SK-N-SH (cell line): ENCODE results near the gene THAP8. TPM values are rescaled to one million over a fixed set of nuclear protein-coding genes. Genes with fewer than 3 reads are reported as not detected.

Experiments used
- CTCF ChIA-PET: fragments of 300-600, 350-600 bp; formaldehyde crosslinking; extraction: SDS; loops from one replicate; lab custom pipeline; 2021; lab: Yijun Ruan, JAX
- POLR2A ChIA-PET: fragments of 350-600 bp; sonication (Branson Sonifier 250); formaldehyde crosslinking; extraction: SDS; loops from one replicate; lab custom pipeline; 2020; ENCODE audit warnings: antibody characterized with exemption, inconsistent platforms; lab: Yijun Ruan, JAX
- DNase-seq: peaks from one replicate; pipeline ENCODE4 v3.0.0; 2012
- H2AFZ ChIP-seq: fragments of 200-600 bp; sonication (generic); 2 replicates; pipeline ENCODE4 v1.8.1; 2016; ENCODE audit warnings: antibody characterized with exemption, mild to moderate bottlenecking, low read depth
- H3F3A ChIP-seq: fragments of 200-600 bp; sonication (generic); replicated peaks from 2 replicates; pipeline ENCODE3; 2016; ENCODE audit warnings: antibody characterized with exemption, mild to moderate bottlenecking; ENCODE audit not compliant: insufficient read depth
- H3K27ac ChIP-seq, 2 experiments: fragments of 200-500 bp in 1 of 2; fragments of 200-600 bp in 1 of 2; sonication (Bioruptor generic) in 1 of 2; sonication (generic), shearing (Covaris generic) in 1 of 2; 2 replicates each; pipeline versions ENCODE4 v1.5.1 to v1.6.1; 2014 to 2016; ENCODE audit warnings: low read depth in 2 of 2, inconsistent platforms in 1 of 2, low read length in 1 of 2, mild to moderate bottlenecking in 1 of 2, mixed read lengths in 1 of 2
- H3K27me3 ChIP-seq: fragments of 200-600 bp; sonication (generic), shearing (Covaris generic); 2 replicates; pipeline ENCODE4 v1.6.1; 2016; ENCODE audit warnings: mixed run types; ENCODE audit not compliant: insufficient read depth
- H3K36me3 ChIP-seq, 2 experiments: fragments of 200-500 bp in 1 of 2; fragments of 200-600 bp in 1 of 2; sonication (Bioruptor generic) in 1 of 2; sonication (generic) in 1 of 2; replicated peaks in 1 of 2; 2 replicates each; pipeline versions ENCODE3 to v1.5.1; 2014 to 2016; ENCODE audit warnings: low read length in 1 of 2, mild to moderate bottlenecking in 1 of 2; ENCODE audit not compliant: insufficient read depth in 2 of 2, control insufficient read depth in 1 of 2
- H3K4me1 ChIP-seq, 2 experiments: fragments of 200-500 bp in 1 of 2; fragments of 200-600 bp in 1 of 2; sonication (Bioruptor generic) in 1 of 2; sonication (generic), shearing (Covaris generic) in 1 of 2; 2 replicates each; pipeline versions ENCODE4 v1.5.1 to v1.6.1; 2014 to 2016; ENCODE audit warnings: low read depth in 1 of 2, low read length in 1 of 2, mixed run types in 1 of 2; ENCODE audit not compliant: insufficient read depth in 2 of 2, control insufficient read depth in 1 of 2
- H3K4me2 ChIP-seq: fragments of 200-600 bp; sonication (generic), shearing (Covaris generic); 2 replicates; pipeline ENCODE4 v1.6.1; 2017; ENCODE audit warnings: mixed run types
- H3K4me3 ChIP-seq, 2 experiments: fragments of 200-500 bp in 1 of 2; fragments of 200-600 bp in 1 of 2; sonication (Bioruptor generic) in 1 of 2; sonication (generic), shearing (Covaris generic) in 1 of 2; 2 replicates each; pipeline versions ENCODE4 v1.5.1 to v1.8.1; 2014 to 2016; ENCODE audit warnings: low read depth in 2 of 2, inconsistent platforms in 1 of 2, low read length in 1 of 2, mild to moderate bottlenecking in 1 of 2, mixed read lengths in 1 of 2, moderate library complexity in 1 of 2
- H3K79me2 ChIP-seq: fragments of 200-600 bp; sonication (generic); 2 replicates; pipeline ENCODE4 v1.8.1; 2017; ENCODE audit warnings: mild to moderate bottlenecking; ENCODE audit not compliant: insufficient read depth
- H3K9ac ChIP-seq: fragments of 200-600 bp; sonication (generic); 2 replicates; pipeline ENCODE4 v1.6.1; 2017; ENCODE audit warnings: mixed run types
- H3K9me2 ChIP-seq: fragments of 200-600 bp; sonication (generic); 2 replicates; pipeline ENCODE4 v1.6.1; 2017; ENCODE audit warnings: mixed run types
- H3K9me3 ChIP-seq: fragments of 200-600 bp; sonication (generic); 2 replicates; pipeline ENCODE4 v1.6.1; 2017; ENCODE audit warnings: mixed run types, mild to moderate bottlenecking, moderate library complexity
- H4K20me1 ChIP-seq: fragments of 200-600 bp; sonication (generic); 2 replicates; pipeline ENCODE4 v1.6.1; 2017; ENCODE audit warnings: mild to moderate bottlenecking, mixed run types; ENCODE audit not compliant: insufficient read depth
- EP300 ChIP-seq, 2 experiments: IDR thresholded peaks; 2 replicates each; pipeline versions ENCODE4 v1.4.0 to v1.6.1; 2012; ENCODE audit warnings: borderline replicate concordance in 1 of 2, low read depth in 1 of 2, low read length in 1 of 2
- EZH2phosphoT487 ChIP-seq: fragments of 200-600 bp; sonication (generic); IDR thresholded peaks from 2 replicates; pipeline ENCODE4 v1.6.1; 2017; ENCODE audit warnings: low read depth, mixed run types, mild to moderate bottlenecking, antibody characterized with exemption, moderate library complexity, borderline replicate concordance
- FOSL2 ChIP-seq: IDR thresholded peaks from 2 replicates; pipeline ENCODE4 v1.4.0; 2012; ENCODE audit warnings: low read depth, mild to moderate bottlenecking, moderate library complexity, borderline replicate concordance
- FOXJ3 ChIP-seq: sonication (generic); formaldehyde crosslinking; IDR thresholded peaks from 2 replicates; pipeline ENCODE4 v1.5.1; 2020; ENCODE audit warnings: mild to moderate bottlenecking, missing genetic modification reagents
- GABPA ChIP-seq: IDR thresholded peaks from 2 replicates; pipeline ENCODE4 v1.4.0; 2012; ENCODE audit warnings: low read depth, mild to moderate bottlenecking
- GATA2 ChIP-seq: sonication (generic); formaldehyde crosslinking; IDR thresholded peaks from 2 replicates; pipeline ENCODE4 v1.5.0; 2020; ENCODE audit warnings: mild to moderate bottlenecking, missing genetic modification reagents
- JUND ChIP-seq: IDR thresholded peaks from 2 replicates; pipeline ENCODE4 v1.4.0; 2012
- MEF2A ChIP-seq: IDR thresholded peaks from 2 replicates; pipeline ENCODE4 v1.4.0; 2012; ENCODE audit warnings: low read depth, borderline replicate concordance
- MXI1 ChIP-seq: IDR thresholded peaks from 2 replicates; pipeline ENCODE4 v1.6.1; 2012; ENCODE audit warnings: mild to moderate bottlenecking, low read depth, low read length, improper control_type of control experiment
- POLR2AphosphoS5 ChIP-seq: IDR thresholded peaks from 2 replicates; pipeline ENCODE4 v1.6.1; 2012; ENCODE audit warnings: low read depth, low read length
- RAD21 ChIP-seq: IDR thresholded peaks from 2 replicates; pipeline ENCODE4 v1.6.1; 2012; ENCODE audit warnings: mild to moderate bottlenecking, low read length
- RFX5 ChIP-seq: IDR thresholded peaks from 2 replicates; pipeline ENCODE4 v1.6.1; 2012; ENCODE audit warnings: mild to moderate bottlenecking, improper control_type of control experiment, low read length
- RXRA ChIP-seq: IDR thresholded peaks from 2 replicates; pipeline ENCODE4 v1.4.0; 2012; ENCODE audit warnings: low read depth, mild to moderate bottlenecking, borderline replicate concordance
- SMC3 ChIP-seq: IDR thresholded peaks from 2 replicates; pipeline ENCODE4 v1.6.1; 2012; ENCODE audit warnings: low read depth, low read length, improper control_type of control experiment
- TAF1 ChIP-seq: IDR thresholded peaks from 2 replicates; pipeline ENCODE4 v1.6.1; 2012; ENCODE audit warnings: low read depth, mild to moderate bottlenecking, low read length, moderate library complexity, borderline replicate concordance
- TCF12 ChIP-seq: IDR thresholded peaks from 2 replicates; pipeline ENCODE4 v1.4.0; 2012
- TEAD4 ChIP-seq: IDR thresholded peaks from 2 replicates; pipeline ENCODE4 v1.4.0; 2012; ENCODE audit warnings: mild to moderate bottlenecking, borderline replicate concordance; ENCODE audit not compliant: insufficient read depth
- YY1 ChIP-seq: IDR thresholded peaks from 2 replicates; pipeline ENCODE4 v1.4.0; 2012; ENCODE audit warnings: low read depth, mild to moderate bottlenecking
- WGBS: methylation state at CpG from one replicate; pipeline ENCODE4 v1.1.6; 2017; ENCODE audit warnings: low lambda C conversion rate; 5-methylcytosine and 5-hydroxymethylcytosine counted together
- polyA plus RNA-seq, 3 experiments: library from polyadenylated mRNA; depleted of rRNA; stranded (reverse); fragments of >200 nt; gene quantifications; 2 replicates each; pipeline ENCODE4 v1.2.3, GENCODE V29; 2012
- TF ChIP-seq, protein P1 (sequence below): fragments of 150-350 bp; IDR thresholded peaks from 2 replicates; pipeline ENCODE4 v1.6.1; 2016; ENCODE audit warnings: mild to moderate bottlenecking, low read depth, low read length
- TF ChIP-seq, protein P2 (sequence below): IDR thresholded peaks from 2 replicates; pipeline ENCODE4; 2012

THAP8 gene
- polyA plus RNA-seq, 1 of the 3 experiments (the other 2 are of a cell fraction): 6.3 TPM

DNA sequence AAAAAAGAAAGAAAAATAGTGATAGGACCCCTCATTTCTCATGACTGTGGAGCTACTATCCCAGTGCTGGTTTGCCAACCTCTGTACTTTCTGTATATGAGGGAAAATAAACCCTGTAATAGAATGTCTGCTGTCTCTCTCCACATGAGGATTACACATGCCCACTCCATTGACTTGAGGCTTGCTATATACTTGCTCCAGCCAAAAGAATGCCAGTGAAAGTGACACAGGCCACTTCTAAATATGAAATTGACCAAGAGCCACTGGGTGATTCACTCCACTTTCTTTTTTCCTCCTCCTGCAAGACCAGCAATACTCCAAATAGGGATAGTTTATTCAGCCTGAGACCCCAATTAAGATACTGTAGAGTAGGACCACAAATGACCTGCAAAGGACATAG is 6.2 kb downstream of the THAP8 start:
- Histone ChIP-seq H3K9me2 (no peaks in the 10 kb centered on the region), H3K9ac (no peak overlapping the region), H3K9me3 (no peaks in the 10 kb centered on the region), H3K27me3 (no peaks in the 10 kb centered on the region), H3K36me3 (no peaks in the 10 kb centered on the region), H3K79me2 (no peaks in the 10 kb centered on the region), H3F3A (peaks cover 1% of the 10 kb centered on the region), H3K4me3 (no peak overlapping the region), H4K20me1 (no peaks in the 10 kb centered on the region), H3K27ac (no peak overlapping the region), H2AFZ (no peak overlapping the region), H3K4me1 (peaks cover 0 to under 1% of the 10 kb centered on the region in 2 experiments; a peak in 2 of 4 replicates), H3K4me2 (no peak overlapping the region)
- ChIA-PET POLR2A (no interaction called here), CTCF (interaction anchor here (1.3 kb wide), 1 partner anchor 8 kb away, joined by 4 read pairs; no protein-coding TSS in a partner anchor)
- DNase-seq: no peak
- TF ChIP-seq EZH2phosphoT487 (no peak), RXRA (no peak), TAF1 (no peak)
- TF ChIP-seq, protein P1, sequence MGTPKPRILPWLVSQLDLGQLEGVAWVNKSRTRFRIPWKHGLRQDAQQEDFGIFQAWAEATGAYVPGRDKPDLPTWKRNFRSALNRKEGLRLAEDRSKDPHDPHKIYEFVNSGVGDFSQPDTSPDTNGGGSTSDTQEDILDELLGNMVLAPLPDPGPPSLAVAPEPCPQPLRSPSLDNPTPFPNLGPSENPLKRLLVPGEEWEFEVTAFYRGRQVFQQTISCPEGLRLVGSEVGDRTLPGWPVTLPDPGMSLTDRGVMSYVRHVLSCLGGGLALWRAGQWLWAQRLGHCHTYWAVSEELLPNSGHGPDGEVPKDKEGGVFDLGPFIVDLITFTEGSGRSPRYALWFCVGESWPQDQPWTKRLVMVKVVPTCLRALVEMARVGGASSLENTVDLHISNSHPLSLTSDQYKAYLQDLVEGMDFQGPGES: no peak

DNA sequence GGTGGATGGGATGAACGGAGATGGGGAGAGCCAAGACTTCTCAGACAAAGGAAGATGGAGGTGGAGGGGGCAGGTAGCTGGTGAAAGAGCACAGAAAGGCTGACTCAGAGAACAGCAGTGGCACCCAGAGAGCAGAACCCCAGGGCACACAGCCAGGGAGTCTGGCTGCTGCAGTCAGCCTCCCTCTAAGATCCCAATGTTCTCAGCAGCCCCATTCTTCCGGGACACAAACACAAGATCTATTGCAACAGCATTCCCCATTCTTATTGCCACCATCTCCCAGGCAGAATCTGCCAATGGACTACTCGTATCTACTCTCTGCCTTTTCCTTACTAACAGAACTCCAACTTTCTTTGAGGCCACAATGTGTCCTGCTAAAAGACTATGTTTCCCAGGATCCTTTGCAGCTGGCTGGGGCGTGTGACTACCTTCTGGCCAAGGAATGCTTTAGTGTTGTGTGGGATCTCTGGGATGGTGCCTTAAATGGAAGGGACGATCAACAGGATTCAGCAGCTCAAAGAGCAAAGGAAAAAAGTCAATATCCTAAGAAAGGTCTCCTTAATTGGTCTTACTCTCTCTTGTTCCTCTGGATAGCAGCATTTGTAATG is 7.5 kb downstream of the THAP8 start:
- POLR2A ChIA-PET: no interaction called here
- CTCF ChIA-PET: interaction anchor here (1.3 kb wide), 1 partner anchor 10 kb away, joined by 4 read pairs; no protein-coding TSS in a partner anchor

More for the DNA sequence above, 7.5 kb downstream of the THAP8 start:
- TF ChIP-seq EP300 (IDR thresholded peaks at IDR 0.05; ENCODE audit: borderline replicate concordance in 1 of 2, low read depth in 1 of 2, low read length in 1 of 2): no peak
- TF ChIP-seq TEAD4: no peak
- TF ChIP-seq RAD21: no peak
- no peak for TF ChIP-seq GABPA
- TF ChIP-seq RFX5: no peak
- TF ChIP-seq POLR2AphosphoS5: no peak
- TF ChIP-seq MXI1: no peak
- no peak for TF ChIP-seq YY1
- TF ChIP-seq JUND: no peak
- no peak for TF ChIP-seq SMC3
- no peak for TF ChIP-seq FOSL2
- no peak for TF ChIP-seq TCF12
- no peak for TF ChIP-seq GATA2 (CRISPR knock-in tag)
- TF ChIP-seq TAF1: no peak
- TF ChIP-seq MEF2A: no peak
- TF ChIP-seq, protein P2, sequence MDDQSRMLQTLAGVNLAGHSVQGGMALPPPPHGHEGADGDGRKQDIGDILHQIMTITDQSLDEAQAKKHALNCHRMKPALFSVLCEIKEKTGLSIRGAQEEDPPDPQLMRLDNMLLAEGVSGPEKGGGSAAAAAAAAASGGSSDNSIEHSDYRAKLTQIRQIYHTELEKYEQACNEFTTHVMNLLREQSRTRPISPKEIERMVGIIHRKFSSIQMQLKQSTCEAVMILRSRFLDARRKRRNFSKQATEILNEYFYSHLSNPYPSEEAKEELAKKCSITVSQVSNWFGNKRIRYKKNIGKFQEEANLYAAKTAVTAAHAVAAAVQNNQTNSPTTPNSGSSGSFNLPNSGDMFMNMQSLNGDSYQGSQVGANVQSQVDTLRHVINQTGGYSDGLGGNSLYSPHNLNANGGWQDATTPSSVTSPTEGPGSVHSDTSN: no peak
- TF ChIP-seq FOXJ3 (CRISPR knock-in tag): no peak
- no peak overlapping the region for H3K27ac ChIP-seq
- H3F3A ChIP-seq: no peaks in the 10 kb centered on the region
- no peaks in the 10 kb centered on the region for H3K79me2 ChIP-seq
- no peaks in the 10 kb centered on the region for H3K4me1 ChIP-seq
- no peaks in the 10 kb centered on the region for H3K9me3 ChIP-seq
- no peaks in the 10 kb centered on the region for H3K27me3 ChIP-seq
- H3K4me3 ChIP-seq: no peak overlapping the region
- H2AFZ ChIP-seq: no peak overlapping the region
- H3K9ac ChIP-seq: no peak overlapping the region
- WGBS: 84% methylated on average over 5 of the region's 5 CpGs
- H4K20me1 ChIP-seq: no peaks in the 10 kb centered on the region
- H3K9me2 ChIP-seq: no peaks in the 10 kb centered on the region
- H3K4me2 ChIP-seq: no peak overlapping the region
- H3K36me3 ChIP-seq: no peaks in the 10 kb centered on the region
- DNase-seq: no peak
